ENCODE results near the gene PDGFA.

The PDGFA gene

DNA sequence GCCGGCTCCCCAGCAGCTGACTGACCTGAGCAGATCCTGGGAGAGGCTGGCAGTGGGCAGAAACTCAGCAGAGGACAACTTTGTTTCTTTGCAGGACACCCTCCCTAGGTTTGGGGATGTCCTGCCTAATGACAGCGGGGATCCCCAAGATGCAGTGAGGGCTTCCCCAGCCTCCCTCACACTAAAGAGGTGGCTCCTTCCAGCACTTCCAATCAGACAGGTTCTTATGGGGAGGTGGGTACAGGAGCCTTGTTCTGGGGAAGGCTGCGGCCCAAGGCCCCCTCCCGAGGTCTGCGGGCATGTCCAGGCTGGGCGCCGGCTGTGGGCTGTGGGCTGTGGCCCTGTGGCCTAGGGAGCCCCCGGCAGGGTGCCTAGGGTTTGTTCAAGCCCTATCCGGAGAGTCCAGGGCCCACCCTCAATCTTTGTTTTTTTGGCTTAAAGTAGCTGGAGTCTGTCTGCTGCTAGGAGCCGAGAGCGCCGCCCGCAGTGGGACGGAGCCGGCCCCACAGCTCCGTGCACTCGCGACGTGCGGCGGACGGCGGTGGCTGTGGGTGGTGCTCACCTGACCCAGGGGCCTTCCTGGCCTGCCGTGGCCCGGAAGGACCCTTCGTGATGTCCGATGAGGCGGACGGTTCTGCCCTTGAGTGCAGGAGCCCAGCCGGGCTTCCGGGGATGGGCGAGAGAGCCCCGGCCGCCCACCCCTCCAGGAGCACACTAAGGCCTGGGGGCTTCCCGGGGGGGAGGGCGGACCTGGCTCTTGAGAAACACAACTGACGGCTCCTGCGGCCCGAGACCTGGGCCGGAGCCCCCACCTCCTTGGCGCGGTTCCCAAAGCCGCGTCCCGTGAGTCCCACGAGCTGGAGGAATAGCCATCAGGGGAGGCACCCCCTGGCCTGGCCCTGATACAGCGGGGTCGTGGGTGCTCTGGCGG lies 57.2 kb downstream of the PDGFA start:
- in situ Hi-C loops (cut with MboI; ENCODE audit: low sequenced_read_pairs): no loop called here

DNA sequence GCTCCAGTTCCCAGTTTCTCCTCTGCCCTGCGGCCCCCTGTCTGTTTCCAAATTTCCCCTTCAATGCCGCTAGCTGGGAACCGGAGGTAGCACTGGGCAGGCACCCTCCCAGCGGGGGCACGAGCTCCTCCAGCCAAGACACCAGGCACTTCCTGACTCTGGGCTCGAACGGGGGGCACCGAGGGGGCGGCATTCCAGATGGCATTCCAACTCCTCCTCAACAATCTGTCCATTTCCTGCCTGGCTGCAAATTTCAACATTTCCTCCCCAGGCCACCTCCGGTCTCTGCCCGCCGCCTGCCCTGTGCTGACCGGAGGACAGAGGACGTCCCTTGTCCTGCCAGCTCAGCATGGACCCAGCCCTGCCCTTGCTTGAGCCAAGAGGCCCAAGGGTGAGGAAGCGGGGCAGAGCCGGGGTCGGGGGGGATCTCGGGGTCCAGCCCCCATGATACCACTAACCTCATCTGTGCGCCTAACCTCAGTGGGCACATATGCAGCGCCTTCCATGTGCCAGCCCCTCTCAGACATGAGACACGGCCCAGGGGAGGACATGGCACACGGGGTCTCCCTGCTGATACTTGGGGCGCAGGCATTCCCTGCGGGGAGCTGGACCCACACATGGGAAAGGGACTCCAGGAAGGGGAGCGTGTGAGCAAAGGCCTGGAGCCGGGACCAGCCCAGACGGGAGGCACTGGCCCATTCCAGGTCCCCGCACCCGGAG lies 58.0 kb downstream of the PDGFA start:
- in situ Hi-C loops (cut with MboI; ENCODE audit: low sequenced_read_pairs): no loop called here

DNA sequence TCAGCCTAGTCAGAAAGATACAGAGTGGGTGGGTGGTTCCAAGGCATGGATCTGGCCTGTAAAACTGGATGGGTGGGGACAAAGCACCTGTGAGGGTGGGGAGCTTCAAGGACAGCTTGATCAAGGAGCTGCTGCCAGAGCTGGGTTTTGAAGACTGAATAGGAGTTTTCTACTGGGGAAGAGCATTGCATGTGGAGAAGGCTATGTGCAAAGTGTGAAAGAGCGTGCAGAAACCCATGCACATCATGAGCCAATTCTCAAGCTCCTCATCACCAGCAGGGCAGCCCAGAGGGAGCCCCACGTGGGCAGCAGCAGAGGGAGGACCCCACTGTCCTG lies 58.6 kb downstream of the PDGFA start:
- in situ Hi-C loops (cut with MboI; ENCODE audit: low sequenced_read_pairs): no loop called here

DNA sequence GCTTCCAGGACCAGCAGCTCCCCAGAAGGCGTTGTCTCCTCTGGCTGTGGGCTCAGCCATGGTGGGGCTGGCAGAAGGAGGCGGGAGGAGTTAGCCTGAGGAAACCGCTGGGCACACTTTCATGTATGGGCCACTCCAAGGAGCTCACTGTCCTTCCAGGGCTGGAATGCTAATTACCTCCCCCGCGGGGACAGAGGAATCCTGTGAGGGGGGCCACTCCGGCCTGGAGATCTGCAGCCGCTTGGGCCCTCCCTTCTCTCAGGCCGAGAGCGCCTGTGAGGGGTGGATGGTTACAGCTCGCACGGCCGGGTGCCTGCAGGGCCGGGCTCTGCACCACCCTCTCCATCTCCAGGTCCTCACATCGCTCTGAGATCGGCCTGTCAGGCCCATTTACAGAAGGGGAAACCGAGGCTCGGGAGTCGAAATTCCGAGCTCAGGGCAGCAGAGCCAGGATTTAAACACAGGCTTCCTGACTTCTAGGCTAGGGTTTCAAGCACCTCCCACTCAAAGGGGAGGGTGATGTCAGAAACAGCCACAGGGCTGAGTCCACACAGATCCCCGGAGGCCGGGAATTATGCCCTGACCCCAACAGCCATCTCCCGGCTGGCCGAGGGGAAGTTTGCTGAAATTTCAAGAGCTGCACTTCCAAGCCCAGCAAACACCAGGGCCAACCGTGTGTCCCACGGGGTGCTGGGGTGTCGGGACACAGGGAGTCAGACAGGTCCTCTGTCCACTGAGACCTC lies 59.1 kb downstream of the PDGFA start:
- in situ Hi-C loops (cut with MboI; ENCODE audit: low sequenced_read_pairs): no loop called here

DNA sequence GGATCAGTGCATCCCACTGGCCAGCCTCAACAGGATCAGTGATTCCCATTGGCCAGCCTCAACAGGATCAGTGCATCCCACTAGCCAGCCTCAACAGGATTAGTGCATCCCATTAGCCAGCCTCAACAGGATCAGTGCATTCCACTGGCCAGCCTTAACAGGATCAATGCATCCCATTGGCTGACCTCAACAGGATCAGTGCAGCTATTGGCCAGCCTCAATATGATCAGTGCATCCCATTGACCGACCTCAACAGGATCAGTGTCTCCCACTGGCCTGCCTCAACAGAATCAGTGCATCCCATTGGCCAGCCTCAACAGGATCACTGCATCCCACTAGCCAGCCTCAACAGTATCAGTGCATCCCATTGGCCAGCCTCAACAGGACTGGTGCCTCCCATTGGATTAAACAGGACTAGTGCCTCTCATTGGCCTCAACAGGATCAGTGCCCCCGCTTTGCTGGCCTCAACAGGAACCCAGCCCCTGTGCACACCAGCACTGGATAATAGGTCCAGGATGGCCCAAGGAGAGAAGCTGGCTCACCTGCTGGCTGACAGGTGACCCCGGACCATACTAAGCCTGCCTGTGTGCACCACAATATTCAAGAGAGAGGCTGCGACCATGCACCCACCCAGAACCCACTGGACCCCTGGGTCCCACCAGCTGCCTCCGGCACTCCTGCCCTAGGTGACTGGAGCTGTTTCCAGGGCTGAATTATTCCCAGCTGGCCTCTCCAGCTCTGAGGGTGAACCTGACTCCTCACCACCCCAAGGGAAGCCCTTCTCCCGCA lies 59.9 kb downstream of the PDGFA start:
- in situ Hi-C loops (cut with MboI; ENCODE audit: low sequenced_read_pairs): no loop called here

DNA sequence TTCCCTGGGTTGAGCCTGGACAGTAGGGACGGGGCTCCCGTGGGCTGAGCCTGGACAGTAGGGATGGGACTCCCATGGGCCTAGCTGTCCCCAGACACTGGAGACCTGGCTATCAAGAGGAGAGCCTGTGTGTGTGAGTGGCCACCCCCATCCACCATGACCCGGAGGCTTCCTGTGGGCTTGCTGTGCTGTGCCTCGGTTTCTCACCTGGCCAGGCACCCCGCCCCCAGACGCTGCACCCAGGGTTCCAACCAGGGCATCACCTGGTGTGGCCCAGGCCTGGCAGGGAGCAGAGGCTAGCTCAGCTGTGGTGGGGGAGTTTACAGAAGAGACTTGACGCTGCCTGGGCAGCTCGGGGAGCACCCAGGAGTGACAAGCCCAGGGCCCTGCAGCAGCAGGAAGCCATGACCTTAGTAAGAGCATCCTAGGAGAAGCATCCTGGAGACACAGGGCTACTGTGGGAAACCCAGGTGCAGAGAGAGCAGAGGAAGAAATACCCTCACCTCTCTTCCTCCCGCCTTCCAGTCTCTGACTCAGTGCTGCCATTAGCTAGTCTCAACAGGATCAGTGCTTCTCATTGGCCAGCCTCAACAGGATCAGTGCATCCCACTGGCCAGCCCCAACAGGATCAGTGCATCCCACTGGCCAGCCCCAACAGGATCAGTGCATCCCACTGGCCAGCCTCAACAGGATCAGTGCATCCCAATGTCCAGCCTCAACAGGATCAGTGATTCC lies 61.0 kb downstream of the PDGFA start:
- in situ Hi-C loops (cut with MboI; ENCODE audit: low sequenced_read_pairs): no loop called here

DNA sequence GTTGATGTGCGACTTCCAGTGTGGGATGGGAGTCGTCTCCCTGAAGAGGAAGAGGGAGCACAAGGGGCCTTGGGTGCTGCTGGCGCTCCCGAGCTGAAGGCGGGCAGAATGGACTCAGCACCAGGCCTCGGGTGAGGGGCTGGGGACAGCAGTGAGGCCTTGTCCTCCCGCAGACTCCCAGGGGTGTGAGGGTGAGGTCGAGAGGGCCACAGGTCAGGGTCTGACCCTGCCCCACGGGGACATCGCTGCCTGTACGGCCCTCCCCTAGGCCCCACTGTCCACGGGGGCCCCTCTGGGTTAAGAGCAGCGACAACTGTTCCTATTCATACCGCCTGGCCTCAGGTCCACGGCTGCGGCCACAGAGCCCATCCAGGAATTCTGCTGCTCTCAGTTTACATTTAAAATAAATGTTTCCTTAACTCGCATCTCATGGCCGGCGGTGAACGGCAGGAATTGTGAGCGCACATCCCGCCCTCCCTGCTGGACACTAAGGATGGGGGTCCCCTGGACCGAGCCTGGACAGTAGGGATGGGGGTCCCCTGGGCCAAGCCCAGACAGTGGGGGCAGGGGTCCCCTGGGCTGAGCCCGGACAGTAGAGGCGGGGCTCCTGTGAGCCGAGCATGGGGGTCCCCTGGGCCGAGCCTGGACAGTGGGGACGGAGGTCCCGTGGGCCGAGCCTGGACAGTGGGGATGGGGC lies 61.7 kb downstream of the PDGFA start:
- in situ Hi-C loops (cut with MboI; ENCODE audit: low sequenced_read_pairs): no loop called here

DNA sequence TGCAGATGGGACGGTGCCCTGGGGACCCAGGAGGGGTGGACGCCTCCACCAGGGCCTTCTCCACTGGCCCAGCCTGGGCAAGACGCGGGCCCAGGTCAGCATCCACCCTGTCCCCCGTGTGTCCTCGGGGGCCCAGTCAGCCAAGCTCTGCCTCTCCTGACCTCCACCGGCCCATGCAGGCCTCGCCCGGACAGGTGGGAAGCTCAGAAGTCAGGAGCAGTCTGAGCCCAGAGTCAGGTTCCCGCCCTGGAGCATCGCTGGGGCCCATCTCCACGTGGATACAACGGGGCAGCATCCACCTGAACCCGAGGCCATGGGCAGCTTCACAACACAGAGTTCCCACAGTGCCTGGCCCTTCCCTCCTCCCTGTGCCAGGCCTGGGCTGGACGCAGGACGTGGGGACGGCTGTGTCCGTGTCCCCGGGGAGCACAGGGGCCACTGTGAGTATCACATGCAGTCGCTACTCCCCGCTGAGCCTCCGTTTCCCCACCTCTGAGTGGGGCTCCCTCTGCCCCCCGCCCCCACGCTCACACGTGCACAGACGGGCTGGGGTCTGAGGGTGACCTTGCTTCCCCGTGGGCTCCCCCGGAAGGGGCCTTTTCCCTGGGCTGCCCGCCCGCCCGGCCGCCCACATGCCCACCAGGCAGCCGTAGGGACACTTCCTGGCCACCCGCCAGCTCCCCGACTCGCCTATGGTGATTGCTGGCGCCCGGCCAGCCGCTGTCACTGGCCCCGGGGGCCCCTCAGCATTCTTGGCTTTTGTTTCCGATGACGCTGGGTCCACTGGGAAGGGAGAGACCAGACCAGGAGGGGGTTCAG lies 64.3 kb downstream of the PDGFA start:
- in situ Hi-C loops (cut with MboI; ENCODE audit: low sequenced_read_pairs): no loop called here

DNA sequence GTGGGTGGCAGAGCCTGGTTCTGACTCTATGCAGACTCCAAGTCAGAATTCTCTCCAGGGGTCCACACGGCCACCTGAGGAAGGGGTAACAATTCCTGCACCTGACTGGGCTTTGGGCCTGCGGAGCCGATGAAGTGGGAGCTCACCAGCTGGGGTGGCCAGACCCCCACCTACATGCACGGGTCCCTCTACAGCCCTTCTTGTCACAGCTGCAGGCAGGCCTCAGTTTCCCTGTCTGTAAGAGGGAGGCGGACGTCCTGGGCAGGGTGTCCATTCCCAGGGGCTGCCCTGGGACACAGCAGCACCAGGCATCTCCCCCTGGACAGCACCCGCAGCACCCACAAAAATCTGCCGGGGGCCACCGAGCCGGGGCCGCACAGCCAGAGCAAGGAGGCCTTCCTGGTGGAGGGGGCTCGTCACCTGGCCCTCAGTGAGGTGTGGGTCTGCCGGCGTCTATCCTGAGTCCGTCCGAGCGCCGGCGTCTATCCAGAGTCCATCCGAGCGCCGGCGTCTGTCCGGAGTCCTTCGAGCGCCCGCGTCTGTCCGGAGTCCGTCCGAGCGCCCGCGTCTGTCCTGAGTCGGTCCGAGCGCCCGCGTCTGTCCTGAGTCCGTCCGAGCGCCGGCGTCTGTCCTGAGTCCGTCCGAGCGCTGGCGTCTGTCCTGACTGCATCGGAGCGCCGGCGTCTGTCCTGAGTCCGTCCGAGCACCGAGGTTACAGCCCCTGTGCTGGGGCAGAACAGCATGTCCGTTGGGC lies 65.1 kb downstream of the PDGFA start:
- in situ Hi-C loops (cut with MboI; ENCODE audit: low sequenced_read_pairs): no loop called here

DNA sequence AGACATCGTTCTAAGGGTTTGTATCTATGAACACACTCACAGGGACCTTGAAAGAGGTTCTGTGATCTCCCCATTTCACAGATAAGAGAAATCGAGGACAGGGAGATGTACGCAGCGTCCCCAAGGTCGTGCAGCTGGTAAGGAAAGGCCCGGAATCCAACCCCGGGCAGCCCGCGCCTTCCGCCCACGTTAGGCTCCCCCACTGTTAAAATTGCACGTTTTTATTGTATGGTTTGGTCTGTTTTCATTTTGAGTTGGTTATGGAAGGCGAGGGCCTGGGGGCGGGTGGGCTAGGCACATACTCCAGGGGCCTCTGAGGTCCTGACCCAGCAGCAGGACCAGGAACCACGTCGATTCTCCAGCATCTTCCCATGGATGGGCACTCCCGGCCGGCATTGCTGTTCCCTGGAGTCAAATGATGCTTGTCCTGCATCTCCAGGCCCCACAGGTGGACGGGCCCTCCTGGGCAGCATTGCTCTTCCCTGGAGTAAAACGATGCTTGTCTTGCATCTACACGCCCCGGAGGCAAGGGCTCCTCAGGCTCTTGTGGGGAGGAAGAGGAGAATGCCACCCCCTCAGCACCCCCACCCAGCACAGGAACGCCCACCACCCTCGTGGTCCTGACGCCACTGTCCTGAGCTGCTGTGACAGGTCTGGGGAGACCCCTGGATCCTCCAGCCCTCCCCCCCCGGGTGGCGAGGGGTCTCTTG lies 65.9 kb downstream of the PDGFA start:
- in situ Hi-C loops (cut with MboI; ENCODE audit: low sequenced_read_pairs): no loop called here

DNA sequence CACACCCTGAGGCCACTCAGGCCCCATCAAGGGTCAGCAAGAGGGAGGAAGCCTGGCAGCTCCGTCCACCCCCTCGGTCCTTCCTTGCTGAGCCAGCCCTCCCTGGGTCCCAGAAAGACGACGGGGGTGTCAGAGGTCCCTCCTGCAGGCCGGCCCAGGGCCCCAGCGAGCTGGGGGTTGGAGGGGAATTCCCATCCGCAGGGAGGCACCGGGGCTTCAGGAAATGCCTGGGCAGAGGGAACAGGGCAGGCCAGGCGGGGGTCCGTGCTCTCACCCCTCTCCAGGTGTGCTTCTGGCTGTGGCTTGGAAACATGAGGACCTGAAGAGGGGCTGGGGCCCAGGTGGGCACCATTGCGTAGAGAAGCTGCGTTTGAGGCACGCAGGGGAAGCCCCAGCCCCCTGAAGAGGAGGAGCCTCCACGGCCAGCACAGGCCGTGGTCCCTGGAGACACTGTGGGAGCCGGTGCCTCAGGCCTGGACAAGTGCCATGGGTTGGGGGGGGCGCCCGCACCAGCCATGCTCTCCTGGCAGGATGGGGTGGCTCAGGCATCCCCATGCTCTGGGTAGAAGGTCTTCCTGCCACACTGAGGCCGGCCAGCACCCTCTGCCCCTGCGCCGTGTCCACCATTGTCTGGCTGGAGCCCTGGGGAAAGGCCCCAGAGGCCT lies 66.7 kb downstream of the PDGFA start:
- in situ Hi-C loops (cut with MboI; ENCODE audit: low sequenced_read_pairs): no loop called here

DNA sequence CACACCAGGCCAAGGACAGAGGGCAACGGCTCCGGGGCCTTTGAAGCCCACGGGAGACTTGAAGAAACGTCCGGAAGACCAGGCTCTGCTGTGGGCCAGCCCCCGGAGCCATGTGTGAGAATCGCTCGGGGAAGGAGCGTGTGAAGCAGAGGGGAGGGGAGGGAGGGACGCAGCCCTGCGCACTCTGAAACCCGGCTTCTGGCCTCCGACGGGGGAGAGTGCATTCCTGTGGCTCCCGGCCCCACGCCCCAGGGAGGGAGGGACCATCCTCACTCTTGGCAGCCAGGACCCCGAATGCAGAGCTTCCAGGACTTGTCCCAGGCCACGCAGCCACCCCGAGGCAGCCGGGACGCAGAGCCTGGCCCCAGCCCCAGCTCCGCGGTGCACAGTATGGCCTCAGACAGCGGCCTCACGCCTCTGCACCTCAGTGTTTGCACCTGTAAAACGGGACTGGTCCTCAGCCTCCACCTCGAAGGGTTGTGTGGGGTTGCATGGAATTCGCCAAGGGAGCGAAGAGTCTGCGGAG lies 67.4 kb downstream of the PDGFA start:
- in situ Hi-C loops (cut with MboI; ENCODE audit: low sequenced_read_pairs): no loop called here

DNA sequence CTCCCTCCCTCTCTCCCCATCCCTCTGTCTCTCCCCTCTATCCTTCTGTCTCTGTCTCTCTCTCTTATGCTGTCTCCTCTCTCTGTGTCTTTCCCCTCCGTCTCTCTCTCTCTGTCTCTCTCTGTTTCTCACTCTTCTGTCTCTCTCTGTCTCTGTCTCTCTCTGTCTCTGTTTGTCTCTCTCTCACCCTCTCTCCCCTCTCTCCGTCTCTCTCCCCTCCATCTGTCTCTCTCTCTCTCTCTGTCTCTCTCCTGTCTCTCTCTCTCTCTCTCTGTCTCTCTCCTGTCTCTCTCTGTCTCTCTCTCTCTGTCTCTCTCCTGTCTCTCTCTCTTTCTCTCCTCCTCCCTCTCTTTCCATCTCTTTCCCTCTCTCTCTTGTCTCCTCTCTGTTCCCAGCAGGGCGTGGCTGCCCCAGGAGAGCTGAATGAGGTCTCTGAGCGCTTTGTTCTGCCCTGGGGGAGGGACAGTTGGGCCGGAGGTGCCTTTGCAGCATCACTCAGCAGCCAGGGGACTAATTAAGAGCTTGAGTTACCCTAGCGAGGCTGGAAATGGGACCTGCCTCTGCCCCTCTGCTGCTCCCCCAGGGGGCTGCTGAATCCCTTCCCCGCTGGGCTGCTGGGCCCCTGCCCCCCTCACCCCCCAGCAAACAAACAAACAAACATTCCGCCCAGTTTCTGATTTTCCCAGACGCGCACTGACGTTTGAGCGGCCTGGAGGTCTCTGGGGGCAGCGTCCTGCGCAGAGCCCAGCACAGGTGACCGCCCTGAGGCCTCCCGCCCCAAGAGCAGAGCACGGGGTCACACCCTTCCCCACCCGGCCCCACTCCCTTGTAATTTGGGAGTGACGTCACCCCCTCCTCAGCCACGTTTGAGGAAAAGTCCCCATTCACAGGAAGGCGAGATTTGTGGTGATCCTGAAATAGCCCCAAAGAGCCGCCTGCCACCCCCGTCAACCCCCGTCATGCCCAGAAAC lies 68.1 kb downstream of the PDGFA start:
- in situ Hi-C loops (cut with MboI; ENCODE audit: low sequenced_read_pairs): no loop called here

DNA sequence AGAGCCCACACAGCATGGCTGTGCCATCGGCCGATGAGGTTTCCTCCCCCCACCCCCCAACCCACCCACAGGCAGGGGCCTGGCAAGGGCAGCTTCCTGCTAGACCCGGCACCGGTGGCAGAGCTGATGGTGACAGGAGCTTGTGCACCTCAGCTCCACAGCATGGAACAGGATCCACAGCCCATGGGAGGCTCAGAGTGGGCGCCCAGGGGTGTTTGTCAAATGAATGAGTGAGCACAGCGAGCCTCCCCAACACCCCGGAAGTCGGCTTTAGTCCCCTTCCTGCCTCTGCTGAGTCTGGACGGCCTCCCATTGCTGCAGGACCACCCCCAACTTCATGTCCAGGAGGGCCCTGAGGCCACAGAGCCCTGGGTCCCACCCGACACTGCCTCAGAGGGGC lies 68.9 kb downstream of the PDGFA start:
- in situ Hi-C loops (cut with MboI; ENCODE audit: low sequenced_read_pairs): no loop called here

DNA sequence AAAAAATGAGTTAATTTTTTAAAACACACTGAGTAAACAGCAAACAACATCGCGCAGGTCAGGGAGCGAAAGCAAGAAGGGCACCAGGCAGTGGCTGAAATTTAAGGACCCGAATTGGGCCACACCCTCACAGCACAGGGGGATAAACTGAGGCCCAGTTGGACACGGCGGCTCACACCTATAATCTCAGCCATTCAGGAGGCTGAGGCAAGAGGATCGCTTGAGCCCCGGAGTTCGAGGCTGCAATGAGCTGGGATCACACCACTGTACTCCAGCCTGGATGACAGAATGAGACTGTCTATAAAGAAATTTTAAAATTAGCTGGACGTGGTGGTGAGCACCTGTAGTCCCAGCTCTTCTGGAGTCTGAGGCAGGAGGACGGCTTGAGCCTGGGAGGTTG lies 69.6 kb downstream of the PDGFA start:
- in situ Hi-C loops (cut with MboI; ENCODE audit: low sequenced_read_pairs): no loop called here
